GM10248 (cell line): ENCODE results near the gene CNBD2.
"Not testable (repeated sequence)": the region's sequence is repeated elsewhere in the genome, so short reads cannot be mapped to it uniquely, and the experiment has no call there.

Experiments
- CTCF ChIA-PET: fragments of 300-600 bp; sonication (Branson Sonifier 250); formaldehyde crosslinking; extraction: SDS; loops from one replicate; lab custom pipeline; 2021; ENCODE audit warnings: antibody characterized with exemption; lab: Yijun Ruan, JAX
- POLR2A ChIA-PET: fragments of 350-650 bp; sonication (Branson Sonifier 250); formaldehyde crosslinking; extraction: SDS; loops from one replicate; lab custom pipeline; 2020; ENCODE audit warnings: antibody characterized with exemption; lab: Yijun Ruan, JAX
- DNase-seq: peaks from one replicate; pipeline ENCODE4 v3.0.0; 2012; ENCODE audit errors: extremely low spot score
- CTCF ChIP-seq: IDR thresholded peaks from 2 replicates; pipeline ENCODE4 v1.5.1; 2012; ENCODE audit warnings: mild to moderate bottlenecking, low read depth; ENCODE audit errors: extremely low read depth, missing control alignments, control extremely low read depth

The CNBD2 gene

GRCh38 chr20:36040571-36040970 lies 72.2 kb downstream of the CNBD2 start:
- CTCF ChIA-PET: interaction anchor here (0.8 kb wide), 1 partner anchor 45 kb away, joined by 3 read pairs; no protein-coding TSS in a partner anchor
- no peak for DNase-seq
- TF ChIP-seq CTCF: no peak
- POLR2A ChIA-PET: no interaction called here

GRCh38 chr20:36043441-36043840 lies 75.1 kb downstream of the CNBD2 start:
- DNase-seq: no peak
- ChIA-PET POLR2A (interaction anchor here (0.9 to 1.8 kb wide), 3 partner anchors 15 to 55 kb away, joined by 3 to 5 read pairs (median 4); no protein-coding TSS in a partner anchor), CTCF (interaction anchor here (1.0 kb wide), 1 partner anchor 96 kb away, joined by 3 read pairs; no protein-coding TSS in a partner anchor)
- no peak for TF ChIP-seq CTCF

- no peak for TF ChIP-seq CTCF
- no peak for DNase-seq
- ChIA-PET POLR2A (interaction anchor here (0.6 to 1.8 kb wide), 4 partner anchors 15 to 802 kb away, joined by 3 to 5 read pairs (median 4); no protein-coding TSS in a partner anchor), CTCF (interaction anchor here (1.0 kb wide), 2 partner anchors 90 to 95 kb away, joined by 3 read pairs; partner anchors contain the start of gene SCAND1)
Observed at GRCh38 chr20:36043892-36044515, 75.6 kb downstream of the CNBD2 start.

- no peak for DNase-seq
- POLR2A ChIA-PET: interaction anchor here (1.8 kb wide), 1 partner anchor 20 kb away, joined by 5 read pairs; no protein-coding TSS in a partner anchor
- CTCF ChIA-PET: no interaction called here
- no peak for TF ChIP-seq CTCF
Observed at GRCh38 chr20:36045373-36045714, 77.0 kb downstream of the CNBD2 start.

- POLR2A ChIA-PET: interaction anchor here (0.6 kb wide), 1 partner anchor 90 kb away, joined by 4 read pairs; no protein-coding TSS in a partner anchor
- CTCF ChIA-PET, DNase-seq: not testable (repeated sequence)
Observed at GRCh38 chr20:36046073-36046798, 77.8 kb downstream of the CNBD2 start.

GRCh38 chr20:36049408-36049807 lies 81.0 kb downstream of the CNBD2 start:
- CTCF ChIA-PET, POLR2A ChIA-PET, DNase-seq: not testable (repeated sequence)

GRCh38 chr20:36050436-36051317 lies 82.3 kb downstream of the CNBD2 start:
- peak; percentile 90 for DNase-seq
- POLR2A ChIA-PET: no interaction called here
- CTCF ChIA-PET: no interaction called here
- TF ChIP-seq CTCF: no peak
